Iris pigment epithelial cell (primary cell): ENCODE data around the gene DCN.
A peak's percentile ranks its signal among the peaks of the same experiment; 100 is the strongest.
"Not testable (repeated sequence)": the region's sequence is repeated elsewhere in the genome, so short reads cannot be mapped to it uniquely, and the experiment has no call there.

Experiments used
- DNase-seq: peaks from one replicate; pipeline ENCODE4 v3.0.0-alpha.2; 2011; ENCODE audit warnings: low read depth

The DCN gene

GRCh38 chr12:91182636-91183455 lies at the start of gene DCN:
DCN (minus strand) TSS chr12:91182817; CDS start chr12:91178552, 4,265 bp downstream.
- peak; percentile 49 for DNase-seq

GRCh38 chr12:91230841-91231240 lies 48.2 kb upstream of the DCN start:
- no peak for DNase-seq

DNA sequence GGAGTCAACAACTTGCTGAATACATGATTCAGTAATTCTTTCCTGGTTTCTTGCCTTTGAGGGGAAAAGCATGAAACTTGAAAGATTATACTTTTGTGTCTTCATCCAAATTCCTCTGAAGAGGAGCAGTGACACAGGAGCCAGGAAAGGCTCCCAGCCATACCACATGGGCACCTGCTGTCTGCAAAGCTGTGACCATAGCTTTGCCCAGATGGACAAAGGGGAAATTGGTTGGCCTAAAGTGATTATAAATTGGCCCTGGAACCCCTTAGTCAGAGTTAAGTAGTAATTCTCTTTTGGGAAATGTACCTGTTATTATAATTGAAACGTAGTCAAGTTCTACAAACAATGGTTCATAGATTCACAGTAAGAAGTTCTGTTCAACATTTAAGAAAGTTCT lies 44.3 kb upstream of the DCN start:
- DNase-seq = no peak

- DNase-seq = peak; percentile 86
Observed at GRCh38 chr12:91225316-91225715, 42.7 kb upstream of the DCN start.

GRCh38 chr12:91224401-91224800 lies 41.8 kb upstream of the DCN start:
- no peak for DNase-seq

DNA sequence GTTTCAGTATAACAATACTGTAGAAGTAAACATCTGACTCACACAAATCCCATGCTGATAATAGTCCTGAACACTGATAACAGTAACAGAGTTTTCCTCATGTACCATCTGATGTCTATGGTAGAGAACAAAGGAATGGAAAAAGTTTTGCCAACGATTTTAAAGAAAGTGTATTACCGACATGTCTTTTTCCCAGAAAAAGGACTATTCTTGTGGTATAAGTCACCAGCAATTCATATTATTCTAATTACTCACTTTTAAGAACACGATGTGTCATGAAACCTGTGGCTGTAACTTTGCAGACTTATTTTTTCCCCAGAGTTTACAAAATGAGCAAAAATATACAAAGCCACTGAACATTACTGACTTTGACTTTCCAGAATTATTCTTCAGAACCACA lies 40.1 kb upstream of the DCN start:
- peak; percentile 77 for DNase-seq

GRCh38 chr12:91219919-91220318 lies 37.3 kb upstream of the DCN start:
- DNase-seq = no peak

- peak; percentile 49 for DNase-seq
Observed at GRCh38 chr12:91219511-91219910, 36.9 kb upstream of the DCN start.

DNA sequence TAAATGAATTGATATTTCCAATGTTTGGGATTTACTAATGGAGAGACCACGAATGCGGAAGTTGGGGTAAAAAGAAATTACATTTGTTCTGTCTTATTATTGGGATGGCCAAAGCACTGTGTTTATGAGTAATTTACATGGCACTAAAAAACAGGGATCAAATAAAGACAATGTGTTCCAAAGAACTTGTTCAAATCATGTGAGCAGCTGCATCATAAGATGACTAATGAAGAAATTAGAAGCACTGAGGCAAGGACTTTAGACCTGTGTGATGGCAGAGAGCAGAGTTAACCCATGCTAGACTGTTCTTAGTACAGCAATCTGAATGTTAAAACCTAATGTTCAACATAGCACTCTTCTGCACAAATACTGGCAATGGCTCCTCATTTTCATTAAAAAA lies 34.3 kb upstream of the DCN start:
- peak; percentile 32 for DNase-seq

- peak; percentile 47 for DNase-seq
Observed at GRCh38 chr12:91215940-91216454, 33.4 kb upstream of the DCN start.

GRCh38 chr12:91211866-91212265 lies 29.2 kb upstream of the DCN start:
- no peak for DNase-seq

DNA sequence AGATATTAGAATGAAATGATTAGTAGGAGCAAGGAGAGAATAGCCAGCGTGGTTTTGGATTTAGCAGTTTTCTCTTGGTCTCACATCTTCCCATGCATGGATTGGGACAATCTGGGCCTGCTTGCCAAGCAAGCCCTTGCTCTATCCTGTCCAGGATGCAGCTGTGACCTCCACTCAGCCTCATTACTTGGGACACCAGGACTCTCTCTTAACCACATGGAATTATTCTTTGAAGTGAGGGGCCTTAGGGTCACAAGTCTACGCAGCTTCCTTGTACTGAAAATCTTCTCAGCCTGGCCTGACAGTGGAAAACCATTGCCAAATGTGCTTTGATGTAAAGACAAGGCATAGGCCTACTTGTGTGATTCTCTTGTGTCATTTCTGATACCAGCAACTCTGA lies 28.0 kb upstream of the DCN start:
- DNase-seq = no peak

DNA sequence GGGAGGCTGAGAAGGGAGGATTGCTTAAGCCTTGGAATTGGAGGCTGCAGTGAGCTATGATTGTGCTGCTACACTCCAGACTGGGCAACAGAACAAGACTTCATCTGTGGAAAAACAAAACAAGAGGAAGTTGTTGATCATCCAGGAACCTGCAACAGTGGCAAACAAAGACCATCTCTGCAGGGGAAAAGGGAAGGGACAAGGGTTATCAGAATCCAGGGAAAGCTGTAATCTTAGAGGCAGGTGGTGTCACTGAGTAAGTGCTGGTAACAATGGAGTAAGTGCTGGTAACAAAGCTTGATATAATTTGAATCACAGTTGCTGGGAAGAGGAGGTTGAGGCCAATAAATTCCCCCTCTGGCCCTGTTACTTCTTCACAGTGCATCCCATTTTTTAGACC lies 27.5 kb upstream of the DCN start:
- DNase-seq = no peak

- DNase-seq = not testable (repeated sequence)
Observed at GRCh38 chr12:91207301-91207700, 24.7 kb upstream of the DCN start.

- no peak for DNase-seq
Observed at GRCh38 chr12:91205811-91206210, 23.2 kb upstream of the DCN start.

GRCh38 chr12:91204421-91204820 lies 21.8 kb upstream of the DCN start:
- DNase-seq = no peak

DNA sequence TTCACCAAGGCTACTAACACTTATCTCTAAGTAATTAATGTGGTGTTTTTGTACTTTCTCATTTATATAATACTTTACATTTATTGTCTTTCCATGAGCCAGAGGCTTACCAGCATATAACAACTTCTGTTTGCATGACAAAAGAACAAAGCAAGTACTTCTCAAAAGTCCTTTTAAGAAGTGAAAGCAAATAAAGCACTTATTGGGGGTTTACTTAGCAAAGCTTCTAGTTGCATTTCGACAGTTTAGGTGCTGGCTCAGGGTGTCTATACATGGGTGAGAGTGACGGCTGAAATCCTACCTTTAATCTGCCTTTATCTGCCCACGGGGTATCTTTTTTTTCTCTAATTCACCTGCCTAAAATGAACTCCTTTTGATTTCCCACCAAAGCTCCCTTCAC lies 21.0 kb upstream of the DCN start:
- no peak for DNase-seq

DNA sequence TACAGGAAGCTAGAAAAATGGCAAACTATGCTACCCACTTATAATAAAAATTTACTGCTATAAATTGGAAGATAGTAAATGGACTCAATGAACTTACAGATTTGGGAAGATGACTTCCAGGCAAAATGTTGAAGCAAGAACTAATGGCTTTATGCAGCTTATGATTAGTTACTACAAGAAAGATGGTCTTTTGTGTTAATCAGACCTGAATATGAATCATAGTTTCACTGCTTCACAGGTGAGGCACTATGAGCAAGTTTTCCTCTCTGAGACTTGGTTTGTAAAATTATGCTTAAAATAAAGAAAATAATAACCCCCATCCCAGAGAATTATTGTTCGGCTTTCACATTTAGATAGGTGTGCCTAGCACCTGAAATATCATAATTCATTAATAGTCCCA lies 19.8 kb upstream of the DCN start:
- no peak for DNase-seq

- no peak for DNase-seq
Observed at GRCh38 chr12:91196436-91196835, 13.8 kb upstream of the DCN start.

- peak; percentile 86 for DNase-seq
Observed at GRCh38 chr12:91194500-91194899, 11.9 kb upstream of the DCN start.

DNA sequence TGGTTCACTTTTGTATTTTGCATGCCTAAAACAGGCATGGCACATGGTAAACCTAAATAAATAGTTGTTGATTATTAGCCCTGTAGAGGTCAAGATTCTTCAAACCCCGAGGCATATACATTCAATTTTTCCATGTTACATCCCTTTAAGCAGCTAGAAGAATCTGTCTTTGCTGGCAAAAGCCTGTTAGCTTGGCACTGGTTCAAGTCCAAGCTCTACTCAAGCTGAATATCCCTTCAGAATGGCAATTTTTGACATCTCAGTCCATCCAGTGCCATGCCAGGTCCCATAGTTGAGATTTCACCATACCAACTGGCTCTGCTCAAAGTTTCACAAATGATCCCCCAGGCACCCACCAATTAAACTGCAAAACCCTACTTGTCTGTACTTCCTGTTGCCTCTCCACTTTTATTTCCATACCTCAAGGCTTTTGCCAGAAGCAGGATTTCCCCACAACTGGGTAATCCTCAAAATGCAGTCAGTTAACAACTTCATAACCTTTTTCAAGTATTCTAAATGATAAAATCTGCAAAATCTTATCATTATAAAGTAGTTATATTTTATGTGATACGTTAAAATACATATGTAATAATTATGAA lies 9.0 kb upstream of the DCN start:
- peak; percentile 27 for DNase-seq

DNA sequence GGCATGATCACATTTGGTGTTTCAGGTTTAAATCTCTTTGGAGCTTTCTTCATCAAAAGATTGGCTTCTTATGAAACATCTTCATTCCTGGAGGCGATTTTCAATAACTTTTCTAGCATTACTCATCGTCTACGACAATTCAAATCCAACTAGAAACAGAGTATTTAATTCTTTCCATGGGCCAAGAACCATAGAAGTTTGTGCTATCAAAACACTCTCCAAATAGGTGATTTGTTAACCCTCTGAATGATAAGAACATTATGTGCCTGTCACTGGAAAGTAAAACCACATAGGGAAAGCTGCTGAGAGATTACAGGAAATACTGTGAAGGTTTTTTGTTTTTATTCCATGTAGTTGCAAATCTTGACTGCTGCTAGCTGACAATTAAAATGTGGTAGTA lies 6.9 kb upstream of the DCN start:
- DNase-seq = peak; percentile 88

- DNase-seq = no peak
Observed at GRCh38 chr12:91188778-91189177, 6.2 kb upstream of the DCN start.

DNA sequence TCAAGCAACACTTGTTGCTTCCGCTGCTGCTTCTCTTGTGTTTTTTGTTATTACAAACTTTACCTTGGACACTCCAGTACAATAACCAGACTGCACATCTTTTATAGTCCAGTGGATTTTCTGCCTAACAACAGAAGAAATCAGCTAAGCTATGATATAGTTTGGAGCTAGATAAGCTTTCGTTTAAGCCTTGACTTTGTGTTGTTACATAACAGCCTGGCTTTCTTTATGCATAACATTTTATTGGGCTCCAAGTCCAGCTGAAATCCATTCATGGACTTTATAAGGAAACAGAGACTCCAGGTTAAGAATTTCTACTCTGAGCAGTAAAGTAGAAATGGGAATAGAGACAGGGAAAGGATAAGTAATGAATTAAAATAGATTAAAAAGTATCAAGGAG lies 3.5 kb upstream of the DCN start:
- no peak for DNase-seq
